ENCODE measurements around the gene SMIM35. TPM values are rescaled to one million over a fixed set of nuclear protein-coding genes. Genes with fewer than 3 reads are reported as not detected.

Gene SMIM35
- total RNA-seq, 1 experiment from 2014 or later = not detected

DNA sequence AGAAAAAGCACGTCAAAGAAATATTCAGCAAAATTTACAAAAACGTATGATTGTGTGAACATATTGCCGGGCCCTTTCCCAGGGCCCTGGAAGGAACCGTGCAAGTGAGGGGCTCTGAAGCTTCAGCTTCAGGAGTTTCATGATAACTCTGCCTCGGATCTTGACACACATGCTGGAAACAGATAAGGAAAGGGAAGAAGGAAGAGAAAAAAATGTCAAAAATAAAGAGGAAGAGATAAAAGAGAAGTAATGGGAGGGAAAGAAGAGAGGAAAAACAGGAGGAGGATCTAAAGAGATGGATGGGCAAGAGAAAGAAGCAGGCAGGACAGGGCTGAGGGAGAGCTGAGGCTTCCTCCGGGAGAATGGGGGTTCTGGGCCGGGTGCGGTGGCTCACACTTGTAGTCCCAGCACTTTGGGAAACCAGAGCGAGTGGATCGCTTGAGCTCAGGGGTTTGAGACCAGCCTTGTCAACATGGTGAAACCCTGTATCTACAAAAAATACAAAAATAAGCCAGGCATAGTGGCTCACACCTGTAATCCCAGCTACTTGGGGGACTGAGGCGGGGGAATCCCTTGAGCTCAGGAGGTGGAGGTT lies 12.6 kb downstream of the SMIM35 start:
- no peak overlapping the region for H4K91ac ChIP-seq (ENCODE audit: insufficient read length, low read depth, low read length)
- no peak overlapping the region for H2BK5ac ChIP-seq (ENCODE audit: insufficient read length, low read length)
- H3K9me3 ChIP-seq (ENCODE audit: control insufficient read depth, low read depth, low read length) = no peaks in the 10 kb centered on the region
- H3K36me3 Mint-ChIP-seq (ENCODE audit: insufficient read depth in 1 of 3, low read depth in 3 of 3) = no peaks in the 10 kb centered on the region
- no peak overlapping the region for H2AK5ac ChIP-seq (ENCODE audit: insufficient read length, low read length)
- no peak overlapping the region for H4K8ac ChIP-seq (replicated peaks; ENCODE audit: insufficient read length, low read depth, low read length)
- TF ChIP-seq, protein P1, sequence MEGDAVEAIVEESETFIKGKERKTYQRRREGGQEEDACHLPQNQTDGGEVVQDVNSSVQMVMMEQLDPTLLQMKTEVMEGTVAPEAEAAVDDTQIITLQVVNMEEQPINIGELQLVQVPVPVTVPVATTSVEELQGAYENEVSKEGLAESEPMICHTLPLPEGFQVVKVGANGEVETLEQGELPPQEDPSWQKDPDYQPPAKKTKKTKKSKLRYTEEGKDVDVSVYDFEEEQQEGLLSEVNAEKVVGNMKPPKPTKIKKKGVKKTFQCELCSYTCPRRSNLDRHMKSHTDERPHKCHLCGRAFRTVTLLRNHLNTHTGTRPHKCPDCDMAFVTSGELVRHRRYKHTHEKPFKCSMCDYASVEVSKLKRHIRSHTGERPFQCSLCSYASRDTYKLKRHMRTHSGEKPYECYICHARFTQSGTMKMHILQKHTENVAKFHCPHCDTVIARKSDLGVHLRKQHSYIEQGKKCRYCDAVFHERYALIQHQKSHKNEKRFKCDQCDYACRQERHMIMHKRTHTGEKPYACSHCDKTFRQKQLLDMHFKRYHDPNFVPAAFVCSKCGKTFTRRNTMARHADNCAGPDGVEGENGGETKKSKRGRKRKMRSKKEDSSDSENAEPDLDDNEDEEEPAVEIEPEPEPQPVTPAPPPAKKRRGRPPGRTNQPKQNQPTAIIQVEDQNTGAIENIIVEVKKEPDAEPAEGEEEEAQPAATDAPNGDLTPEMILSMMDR (conservative IDR thresholded peaks at IDR 0.05) = no peak
- H3K56ac ChIP-seq (ENCODE audit: insufficient read length, low read depth, low read length) = no peak overlapping the region
- H3K4me1 ChIP-seq (ENCODE audit: insufficient read depth, low read length) = no peaks in the 10 kb centered on the region; the same call in 1 of the 2 replicates
- no peak overlapping the region for H3K9ac ChIP-seq (ENCODE audit: extremely low read depth, insufficient read length, low read length)
- no peak overlapping the region for H3K4ac ChIP-seq (ENCODE audit: low read depth, low read length)
- no peak overlapping the region for H3K23ac ChIP-seq (ENCODE audit: insufficient read length, low read depth, low read length)
- no peak overlapping the region for H3K4me2 ChIP-seq (ENCODE audit: insufficient read depth, insufficient read length, low read length)
- peaks cover 0 to 3% of the 10 kb centered on the region in 2 experiments; a peak in 1 of 5 replicates for H3K9me3 Mint-ChIP-seq
- no peaks in the 10 kb centered on the region for H4K20me1 ChIP-seq (ENCODE audit: control insufficient read depth, insufficient read depth, insufficient read length)
- H3K4me3 Mint-ChIP-seq = no peak overlapping the region
- H3T11ph ChIP-seq (ENCODE audit: low read length) = no peak overlapping the region
- no peak overlapping the region for H3K27ac ChIP-seq (ENCODE audit: insufficient read length, low read depth, low read length)
- H3K4me1 Mint-ChIP-seq = peaks cover 19 to 34% of the 10 kb centered on the region in 2 experiments
- H2BK15ac ChIP-seq (ENCODE audit: low read depth, low read length) = no peak overlapping the region
- no peaks in the 10 kb centered on the region for H3K23me2 ChIP-seq (ENCODE audit: insufficient read length, low read depth, low read length, poor library complexity, severe bottlenecking)
- no peak overlapping the region for H3K14ac ChIP-seq (ENCODE audit: insufficient read depth, low read length)
- H3K18ac ChIP-seq (ENCODE audit: insufficient read length, low read depth, low read length) = no peak overlapping the region
- H3K79me2 ChIP-seq (ENCODE audit: insufficient read depth, low read length) = no peaks in the 10 kb centered on the region
- no peak overlapping the region for H2BK12ac ChIP-seq (ENCODE audit: insufficient read length, low read depth, low read length)
- no peaks in the 10 kb centered on the region for H3K27me3 ChIP-seq (ENCODE audit: insufficient read depth, low read length)
- H3K27me3 Mint-ChIP-seq (ENCODE audit: low read depth) = peaks cover 13% of the 10 kb centered on the region
- H2BK120ac ChIP-seq (ENCODE audit: low read depth, low read length, poor library complexity, severe bottlenecking) = no peak overlapping the region
- no peak overlapping the region for H2AFZ ChIP-seq (ENCODE audit: low read length)
- H2BK20ac ChIP-seq (ENCODE audit: low read depth, low read length, poor library complexity, severe bottlenecking) = no peak overlapping the region
- H3K79me1 ChIP-seq (ENCODE audit: insufficient read depth, low read depth, low read length, poor library complexity, severe bottlenecking) = no peaks in the 10 kb centered on the region
- DNase-seq = no peak
- no CpG with 5 or more reads among the region's 11 CpGs for WGBS (ENCODE audit: extremely low coverage, insufficient read length, low lambda C conversion rate)
- no peak overlapping the region for H3K27ac Mint-ChIP-seq
- H4K5ac ChIP-seq (ENCODE audit: insufficient read length, low read depth, low read length) = no peak overlapping the region

Data from H9 (cell line).